Astrocyte of the cerebellum (primary cell): ENCODE measurements around the gene LIME1.

ENCODE experiments used
- DNase-seq: peaks from one replicate; pipeline ENCODE4 v3.0.0-alpha.2; 2011; ENCODE audit warnings: low read depth
- H3K4me3 ChIP-seq: 2 replicates; pipeline ENCODE4 v1.5.1; 2011; ENCODE audit warnings: mild to moderate bottlenecking, low read depth, low read length, moderate library complexity
- in situ Hi-C: cut with HindIII; loops from 2 replicates; pipeline ENCODE4 v1.10.0; 2017; ENCODE audit warnings: low sequenced_read_pairs
- TF ChIP-seq, protein P1 (sequence below): IDR thresholded peaks from 2 replicates; pipeline ENCODE4 v1.5.1; 2012; ENCODE audit warnings: low read length, low read depth, moderate library complexity, mild to moderate bottlenecking; ENCODE audit errors: missing control alignments

Gene LIME1

DNA sequence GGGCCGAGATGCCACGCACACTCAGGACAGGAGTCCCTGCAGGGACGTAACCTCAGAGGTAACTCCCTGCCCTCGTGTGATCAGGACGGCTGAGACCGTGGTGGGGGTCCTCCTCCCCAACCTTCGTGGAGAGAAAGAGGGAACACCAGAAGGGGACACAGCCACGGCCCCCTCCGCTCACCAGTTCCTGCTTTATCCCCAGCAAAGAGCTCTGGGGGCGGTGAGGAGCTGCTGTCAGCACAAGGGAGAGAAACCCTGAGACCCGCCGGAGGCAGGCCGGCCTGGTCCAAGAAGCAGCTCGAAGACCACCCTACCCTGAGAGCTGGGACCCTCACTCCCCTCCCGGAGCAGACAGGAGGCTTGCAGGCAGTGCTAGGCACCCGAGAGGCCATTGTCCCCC lies 47.5 kb downstream of the LIME1 start:
- H3K4me3 ChIP-seq: no peak overlapping the region
- in situ Hi-C loops: no loop called here
- DNase-seq: no peak
- TF ChIP-seq, protein P1, sequence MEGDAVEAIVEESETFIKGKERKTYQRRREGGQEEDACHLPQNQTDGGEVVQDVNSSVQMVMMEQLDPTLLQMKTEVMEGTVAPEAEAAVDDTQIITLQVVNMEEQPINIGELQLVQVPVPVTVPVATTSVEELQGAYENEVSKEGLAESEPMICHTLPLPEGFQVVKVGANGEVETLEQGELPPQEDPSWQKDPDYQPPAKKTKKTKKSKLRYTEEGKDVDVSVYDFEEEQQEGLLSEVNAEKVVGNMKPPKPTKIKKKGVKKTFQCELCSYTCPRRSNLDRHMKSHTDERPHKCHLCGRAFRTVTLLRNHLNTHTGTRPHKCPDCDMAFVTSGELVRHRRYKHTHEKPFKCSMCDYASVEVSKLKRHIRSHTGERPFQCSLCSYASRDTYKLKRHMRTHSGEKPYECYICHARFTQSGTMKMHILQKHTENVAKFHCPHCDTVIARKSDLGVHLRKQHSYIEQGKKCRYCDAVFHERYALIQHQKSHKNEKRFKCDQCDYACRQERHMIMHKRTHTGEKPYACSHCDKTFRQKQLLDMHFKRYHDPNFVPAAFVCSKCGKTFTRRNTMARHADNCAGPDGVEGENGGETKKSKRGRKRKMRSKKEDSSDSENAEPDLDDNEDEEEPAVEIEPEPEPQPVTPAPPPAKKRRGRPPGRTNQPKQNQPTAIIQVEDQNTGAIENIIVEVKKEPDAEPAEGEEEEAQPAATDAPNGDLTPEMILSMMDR: no peak

- H3K4me3 ChIP-seq: no peak overlapping the region
- no peak for DNase-seq
- in situ Hi-C loops: no loop called here
- TF ChIP-seq, protein P1: no peak
Observed at GRCh38 chr20:63785691-63786131, 49.2 kb downstream of the LIME1 start.

DNA sequence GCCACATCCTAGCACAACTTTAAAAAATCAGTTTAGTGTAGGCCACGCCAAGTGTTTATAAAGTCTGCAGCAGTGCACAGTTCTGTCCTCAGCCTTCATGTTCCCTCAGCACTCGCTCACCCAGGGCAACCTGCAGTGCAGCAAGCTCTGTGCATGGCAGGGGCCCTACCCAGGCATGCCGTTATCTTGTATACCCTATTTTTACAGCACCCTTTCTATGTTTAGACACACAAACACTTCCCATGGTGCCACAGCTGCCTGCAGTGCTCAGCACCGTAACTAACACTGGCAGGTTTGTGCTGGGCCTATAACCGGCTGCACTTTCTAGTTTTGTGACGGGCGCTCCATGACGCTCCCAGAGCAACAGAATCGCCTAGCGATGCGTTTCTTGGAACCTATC lies 50.8 kb downstream of the LIME1 start:
- in situ Hi-C loops: no loop called here
- TF ChIP-seq, protein P1: no peak
- no peak for DNase-seq
- H3K4me3 ChIP-seq: no peak overlapping the region

GRCh38 chr20:63787749-63788148 lies 51.3 kb downstream of the LIME1 start:
- TF ChIP-seq, protein P1: no peak
- in situ Hi-C loops: no loop called here
- H3K4me3 ChIP-seq: no peak overlapping the region
- no peak for DNase-seq
